ENCODE data around the gene FOXC1.

FOXC1 gene

GRCh38 chr6:1593286-1593957, 16.3 kb upstream of the FOXC1 start:
- POLR2A ChIA-PET, result no interaction called here
- DNase-seq (ENCODE audit: extremely low spot score), result no peak
- no peak for TF ChIP-seq CTCF (IDR thresholded peaks at IDR 0.05; ENCODE audit: control extremely low read depth, extremely low read depth, low read depth, missing control alignments)
- CTCF ChIA-PET, result interaction anchor here (0.9 to 2.7 kb wide), 4 partner anchors 13 to 1157 kb away, joined by 3 to 8 read pairs (median 5); partner anchors contain the start of gene MYLK4

GRCh38 chr6:1593958-1594314, 15.8 kb upstream of the FOXC1 start:
- no peak for DNase-seq (ENCODE audit: extremely low spot score)
- POLR2A ChIA-PET, result no interaction called here
- no peak for TF ChIP-seq CTCF (IDR thresholded peaks at IDR 0.05; ENCODE audit: control extremely low read depth, extremely low read depth, low read depth, missing control alignments)
- CTCF ChIA-PET, result interaction anchor here (0.9 to 5.5 kb wide), 5 partner anchors 12 to 1157 kb away, joined by 3 to 77 read pairs (median 6); partner anchors contain the start of gene MYLK4

- TF ChIP-seq CTCF (IDR thresholded peaks at IDR 0.05; ENCODE audit: control extremely low read depth, extremely low read depth, low read depth, missing control alignments), result no peak
- POLR2A ChIA-PET, result no interaction called here
- CTCF ChIA-PET, result interaction anchor here (0.8 to 5.5 kb wide), 15 partner anchors 9 to 1158 kb away, joined by 3 to 77 read pairs (median 7); partner anchors contain the start of gene MYLK4
- DNase-seq (ENCODE audit: extremely low spot score), result no peak
Measured at GRCh38 chr6:1594445-1595200, 15.1 kb upstream of the FOXC1 start.

GRCh38 chr6:1595271-1596087, 14.2 kb upstream of the FOXC1 start:
- ChIA-PET CTCF (interaction anchor here (0.7 to 5.5 kb wide), 46 partner anchors 9 to 1258 kb away, joined by 3 to 77 read pairs (median 6); partner anchors contain the start of gene MYLK4), POLR2A (no interaction called here)
- no peak for DNase-seq (ENCODE audit: extremely low spot score)
- no peak for TF ChIP-seq CTCF (IDR thresholded peaks at IDR 0.05; ENCODE audit: control extremely low read depth, extremely low read depth, low read depth, missing control alignments)

GRCh38 chr6:1596088-1596852, 13.4 kb upstream of the FOXC1 start:
- POLR2A ChIA-PET, result no interaction called here

More at GRCh38 chr6:1596088-1596852, 13.4 kb upstream of the FOXC1 start:
- DNase-seq (ENCODE audit: extremely low spot score), result peak; percentile 83
- CTCF ChIA-PET, result interaction anchor here (0.7 to 5.5 kb wide), 61 partner anchors 9 to 1391 kb away, joined by 3 to 77 read pairs (median 4); partner anchors contain the start of gene MYLK4
- TF ChIP-seq CTCF (IDR thresholded peaks at IDR 0.05; ENCODE audit: control extremely low read depth, extremely low read depth, low read depth, missing control alignments), result peak; percentile 91

Measured in GM10248 (cell line).